Skin epidermis (tissue), 12 donors: ENCODE measurements around the gene STUM.

Experiments used
- H3K27ac ChIP-seq, 21 experiments: fragments of 200-600 bp; sonication (generic) in 11 of 21; one replicate each; pipeline ENCODE4 v1.5.0; 2020; ENCODE audit warnings: mild to moderate bottlenecking in 3 of 21, inconsistent platforms in 2 of 21, moderate library complexity in 2 of 21
- H3K4me3 ChIP-seq, 7 experiments: fragments of 200-600 bp; sonication (generic) in 2 of 7; one replicate each; pipeline ENCODE4 v1.5.0; 2020; ENCODE audit warnings: inconsistent platforms in 2 of 7, mild to moderate bottlenecking in 2 of 7, moderate library complexity in 1 of 7

STUM gene

GRCh38 chr1:226532553-226532952 is 16.0 kb upstream of the STUM start:
- no peak overlapping the region for H3K27ac ChIP-seq
- no peak overlapping the region for H3K4me3 ChIP-seq

- no peak overlapping the region for H3K27ac ChIP-seq
These were observed 15.3 kb upstream of the STUM start for GRCh38 chr1:226533220-226533619.

GRCh38 chr1:226534098-226534497 is 14.5 kb upstream of the STUM start:
- H3K4me3 ChIP-seq: no peak overlapping the region
- H3K27ac ChIP-seq: no peak overlapping the region

More at GRCh38 chr1:226533220-226533619, 15.3 kb upstream of the STUM start:
- no peak overlapping the region for H3K4me3 ChIP-seq

- no peak overlapping the region for H3K27ac ChIP-seq
- H3K4me3 ChIP-seq: no peak overlapping the region
These were observed 13.9 kb upstream of the STUM start for GRCh38 chr1:226534645-226535044.

GRCh38 chr1:226535666-226536065 is 12.9 kb upstream of the STUM start:
- Histone ChIP-seq H3K27ac (no peak overlapping the region), H3K4me3 (no peak overlapping the region)

- H3K27ac ChIP-seq: no peak overlapping the region
- H3K4me3 ChIP-seq: no peak overlapping the region
These were observed 7.3 kb upstream of the STUM start for GRCh38 chr1:226541231-226541630.

GRCh38 chr1:226541631-226542622 is 6.6 kb upstream of the STUM start:
- Histone ChIP-seq H3K27ac (no peak overlapping the region), H3K4me3 (no peak overlapping the region)

- Histone ChIP-seq H3K4me3 (no peak overlapping the region), H3K27ac (no peak overlapping the region)
These were observed 5.9 kb upstream of the STUM start for GRCh38 chr1:226542623-226543103.

GRCh38 chr1:226545836-226546596 is 2.5 kb upstream of the STUM start:
- H3K4me3 ChIP-seq: no peak overlapping the region
- peak overlapping the region in 2 of 21 experiments; percentile 41 to 43 for H3K27ac ChIP-seq

- Histone ChIP-seq H3K4me3 (no peak overlapping the region), H3K27ac (peak overlapping the region in 1 of 21 experiments; percentile 31)
These were observed 1.6 kb upstream of the STUM start for GRCh38 chr1:226546926-226547325.

- Histone ChIP-seq H3K4me3 (peak overlapping the region in 1 of 7 experiments; percentile 57), H3K27ac (peak overlapping the region in 1 of 21 experiments; percentile 31)
These were observed 791 bp upstream of the STUM start for GRCh38 chr1:226547754-226548191.

- peak overlapping the region; percentile 32 to 57 (median 36) for H3K4me3 ChIP-seq
- H3K27ac ChIP-seq: peak overlapping the region in 7 of 21 experiments; percentile 6 to 63 (median 43)
These were observed 751 bp downstream of the STUM start for GRCh38 chr1:226549094-226549936.

GRCh38 chr1:226549937-226550671 is 1.5 kb downstream of the STUM start:
- peak overlapping the region in 2 of 21 experiments; percentile 17 to 19 for H3K27ac ChIP-seq

GRCh38 chr1:226550672-226551041 is 2.1 kb downstream of the STUM start:
- Histone ChIP-seq H3K27ac (no peak overlapping the region), H3K4me3 (no peak overlapping the region)

More at GRCh38 chr1:226549937-226550671, 1.5 kb downstream of the STUM start:
- H3K4me3 ChIP-seq: peak overlapping the region in 5 of 7 experiments; percentile 32 to 57 (median 34)

GRCh38 chr1:226551299-226551698 is 2.7 kb downstream of the STUM start:
- H3K4me3 ChIP-seq: no peak overlapping the region
- H3K27ac ChIP-seq: no peak overlapping the region

GRCh38 chr1:226552061-226552460 is 3.5 kb downstream of the STUM start:
- H3K4me3 ChIP-seq: no peak overlapping the region
- H3K27ac ChIP-seq: no peak overlapping the region

GRCh38 chr1:226553266-226553923 is 4.8 kb downstream of the STUM start:
- no peak overlapping the region for H3K27ac ChIP-seq

GRCh38 chr1:226553924-226554282 is 5.3 kb downstream of the STUM start:
- H3K4me3 ChIP-seq: no peak overlapping the region

More at GRCh38 chr1:226553266-226553923, 4.8 kb downstream of the STUM start:
- no peak overlapping the region for H3K4me3 ChIP-seq

More at GRCh38 chr1:226553924-226554282, 5.3 kb downstream of the STUM start:
- no peak overlapping the region for H3K27ac ChIP-seq
